GM23248 (cell line): Measurements from ENCODE around the gene SS18L1.

Experiments used
- EZH2 ChIP-seq: fragments of 200-600 bp; sonication (generic); IDR thresholded peaks from 2 replicates; pipeline ENCODE4 v1.6.1; 2018; ENCODE audit warnings: antibody characterized with exemption, mild to moderate bottlenecking; ENCODE audit not compliant: insufficient read depth, poor library complexity, severe bottlenecking
- EZH2phosphoT487 ChIP-seq: fragments of 200-600 bp; sonication (generic); IDR thresholded peaks from 2 replicates; pipeline ENCODE4 v1.6.1; 2018; ENCODE audit warnings: antibody characterized with exemption, moderate library complexity, mild to moderate bottlenecking, low read depth; ENCODE audit not compliant: insufficient read depth

- TF ChIP-seq EZH2phosphoT487 (no peak), EZH2 (no peak)
These were observed 35.6 kb downstream of the SS18L1 start for GRCh38 chr20:62179162-62179504.
